HG03280 (cell line): ENCODE measurements around the gene PLPPR5.

Experiments used
- ATAC-seq: cut with Tn5 transposase; IDR thresholded peaks from one replicate; pipeline ENCODE4 v1.9.1; 2021; ENCODE audit warnings: mild to moderate bottlenecking, moderate library complexity; ENCODE audit not compliant: unreplicated experiment

The PLPPR5 gene

GRCh38 chr1:98969798-98970490 is 34.7 kb downstream of the PLPPR5 start:
- no peak for ATAC-seq

- ATAC-seq = no peak
Measured at GRCh38 chr1:98967122-98967521, 37.5 kb downstream of the PLPPR5 start.

GRCh38 chr1:98965394-98965793 is 39.3 kb downstream of the PLPPR5 start:
- no peak for ATAC-seq

- ATAC-seq = no peak
Measured at GRCh38 chr1:98964198-98964597, 40.5 kb downstream of the PLPPR5 start.

- no peak for ATAC-seq
Measured at GRCh38 chr1:98963064-98963758, 41.5 kb downstream of the PLPPR5 start.

GRCh38 chr1:98962156-98962555 is 42.5 kb downstream of the PLPPR5 start:
- ATAC-seq = no peak

- no peak for ATAC-seq
Measured at GRCh38 chr1:98949621-98950020, 55.0 kb downstream of the PLPPR5 start.

GRCh38 chr1:98949166-98949565 is 55.5 kb downstream of the PLPPR5 start:
- no peak for ATAC-seq

GRCh38 chr1:98947071-98947470 is 57.6 kb downstream of the PLPPR5 start:
- no peak for ATAC-seq

GRCh38 chr1:98940722-98941079 is 64.0 kb downstream of the PLPPR5 start:
- ATAC-seq = no peak

- ATAC-seq = no peak
Measured at GRCh38 chr1:98940069-98940721, 64.5 kb downstream of the PLPPR5 start.

- no peak for ATAC-seq
Measured at GRCh38 chr1:98939471-98939870, 65.2 kb downstream of the PLPPR5 start.

GRCh38 chr1:98937347-98937746 is 67.3 kb downstream of the PLPPR5 start:
- no peak for ATAC-seq

- ATAC-seq = no peak
Measured at GRCh38 chr1:98932184-98932583, 72.5 kb downstream of the PLPPR5 start.

- ATAC-seq = no peak
Measured at GRCh38 chr1:98931128-98931835, 73.4 kb downstream of the PLPPR5 start.

GRCh38 chr1:98929437-98929836 is 75.2 kb downstream of the PLPPR5 start:
- no peak for ATAC-seq

- ATAC-seq = no peak
Measured at GRCh38 chr1:98926597-98926996, 78.1 kb downstream of the PLPPR5 start.

- no peak for ATAC-seq
Measured at GRCh38 chr1:98924977-98925376, 79.7 kb downstream of the PLPPR5 start.

GRCh38 chr1:98923667-98924066 is 81.0 kb downstream of the PLPPR5 start:
- ATAC-seq = no peak

GRCh38 chr1:98921817-98922216 is 82.8 kb downstream of the PLPPR5 start:
- ATAC-seq = no peak

GRCh38 chr1:98920441-98921110 is 84.1 kb downstream of the PLPPR5 start:
- ATAC-seq = no peak
